Smooth muscle cell (in vitro differentiated cells): Measurements from ENCODE around the gene SDF2. TPM values are rescaled to one million over a fixed set of nuclear protein-coding genes. Genes with fewer than 3 reads are reported as not detected.

Experiments used
- DNase-seq: peaks from one replicate; lab custom pipeline; 2025; ENCODE audit not compliant: unreplicated experiment; lab: John Stamatoyannopoulos, UW
- H2AFZ ChIP-seq: fragments of 200-600 bp; sonication (generic); 2 replicates; pipeline ENCODE4 v1.6.0; 2016; ENCODE audit warnings: antibody characterized with exemption, low read depth, mild to moderate bottlenecking
- H3F3A ChIP-seq: fragments of 200-600 bp; sonication (generic); 2 replicates; pipeline ENCODE4 v1.6.0; 2017; ENCODE audit warnings: antibody characterized with exemption, low read depth
- H3K27ac ChIP-seq: fragments of 200-600 bp; sonication (generic); 2 replicates; pipeline ENCODE4 v1.5.1; 2016; ENCODE audit warnings: low read depth, mild to moderate bottlenecking
- H3K27me3 ChIP-seq: fragments of 200-600 bp; sonication (generic); 2 replicates; pipeline ENCODE4 v1.6.1; 2016; ENCODE audit warnings: low read depth, mild to moderate bottlenecking
- H3K36me3 ChIP-seq: fragments of 200-600 bp; sonication (generic); 2 replicates; pipeline ENCODE4 v1.5.1; 2016; ENCODE audit warnings: low read depth
- H3K4me1 ChIP-seq: fragments of 200-600 bp; sonication (generic); 2 replicates; pipeline ENCODE4 v1.5.1; 2016; ENCODE audit warnings: low read depth
- H3K4me2 ChIP-seq: fragments of 200-600 bp; sonication (generic); 2 replicates; pipeline ENCODE4 v1.6.0; 2016; ENCODE audit warnings: mild to moderate bottlenecking
- H3K4me3 ChIP-seq: fragments of 200-600 bp; sonication (generic); 2 replicates; pipeline ENCODE4 v1.5.1; 2016; ENCODE audit warnings: mild to moderate bottlenecking
- H3K79me2 ChIP-seq: fragments of 200-600 bp; sonication (generic); 2 replicates; pipeline ENCODE4 v1.6.0; 2016; ENCODE audit warnings: low read depth, mild to moderate bottlenecking
- H3K9ac ChIP-seq: fragments of 200-600 bp; sonication (generic); 2 replicates; pipeline ENCODE4 v1.6.0; 2016; ENCODE audit warnings: low read depth
- H3K9me3 ChIP-seq: fragments of 200-600 bp; sonication (generic); replicated peaks from 2 replicates; pipeline ENCODE4 v1.5.1; 2016; ENCODE audit warnings: low read depth
- H4K20me1 ChIP-seq: fragments of 200-600 bp; sonication (generic); 2 replicates; pipeline ENCODE4 v1.6.0; 2016; ENCODE audit warnings: low read depth
- CTCF ChIP-seq: fragments of 200-600 bp; sonication (generic); IDR thresholded peaks from 2 replicates; pipeline ENCODE4 v1.5.1; 2017; ENCODE audit warnings: borderline replicate concordance, mild to moderate bottlenecking, antibody characterized with exemption; ENCODE audit not compliant: insufficient read depth, poor library complexity, severe bottlenecking
- WGBS: methylation state at CpG from one replicate; pipeline ENCODE4 v1.1.7; 2016; ENCODE audit warnings: low lambda C conversion rate; 5-methylcytosine and 5-hydroxymethylcytosine counted together
- polyA plus RNA-seq: library from polyadenylated mRNA; unstranded; fragments of >200 nt; fragmentation: Nextera tagmentation; extraction: Ambion mirVana; gene quantifications from 2 replicates; pipeline ENCODE4 v1.2.1, GENCODE V29; 2016
- total RNA-seq: library from RNA; depleted of rRNA; stranded (reverse); fragments of >200 nt; gene quantifications from 2 replicates; pipeline ENCODE4 v1.2.3, GENCODE V29; 2014

Gene SDF2
- total and polyA plus RNA-seq, 2 experiments from 2014 or later = 88.6 to 96.5 TPM

GRCh38 chr17:28706471-28707338 lies 45.0 kb upstream of the SDF2 start:
- Histone ChIP-seq H3K4me2 (no peak overlapping the region), H3K4me3 (no peak overlapping the region), H2AFZ (no peak overlapping the region), H3K4me1 (peaks cover 12% of the 10 kb centered on the region), H3K27ac (no peak overlapping the region), H3K9me3 (no peaks in the 10 kb centered on the region), H3F3A (peaks cover 3% of the 10 kb centered on the region), H3K27me3 (no peaks in the 10 kb centered on the region), H4K20me1 (no peaks in the 10 kb centered on the region), H3K79me2 (no peaks in the 10 kb centered on the region), H3K36me3 (no peaks in the 10 kb centered on the region), H3K9ac (no peak overlapping the region)
- no peak for TF ChIP-seq CTCF
- 79% methylated on average over 6 of the region's 7 CpGs for WGBS
- DNase-seq = no peak

GRCh38 chr17:28705728-28706334 lies 44.1 kb upstream of the SDF2 start:
- Histone ChIP-seq H3K4me3 (no peak overlapping the region), H2AFZ (no peak overlapping the region), H3K4me1 (peaks cover 12% of the 10 kb centered on the region), H3F3A (no peaks in the 10 kb centered on the region), H4K20me1 (no peaks in the 10 kb centered on the region), H3K79me2 (no peaks in the 10 kb centered on the region), H3K27ac (no peak overlapping the region), H3K27me3 (no peaks in the 10 kb centered on the region), H3K9ac (no peak overlapping the region), H3K4me2 (no peak overlapping the region), H3K36me3 (no peaks in the 10 kb centered on the region), H3K9me3 (no peaks in the 10 kb centered on the region)
- no peak for DNase-seq
- no peak for TF ChIP-seq CTCF
- 86% methylated on average over 10 of the region's 10 CpGs for WGBS

GRCh38 chr17:28705074-28705659 lies 43.5 kb upstream of the SDF2 start:
- no peaks in the 10 kb centered on the region for H3K36me3 ChIP-seq
- H3K4me3 ChIP-seq = no peak overlapping the region
- no peak for DNase-seq
- peaks cover 12% of the 10 kb centered on the region for H3K4me1 ChIP-seq
- H3K9me3 ChIP-seq = no peaks in the 10 kb centered on the region
- no peak overlapping the region for H3K9ac ChIP-seq
- no peaks in the 10 kb centered on the region for H3F3A ChIP-seq
- no peaks in the 10 kb centered on the region for H4K20me1 ChIP-seq
- H3K79me2 ChIP-seq = no peaks in the 10 kb centered on the region
- no peaks in the 10 kb centered on the region for H3K27me3 ChIP-seq
- H3K4me2 ChIP-seq = no peak overlapping the region
- H2AFZ ChIP-seq = no peak overlapping the region
- H3K27ac ChIP-seq = no peak overlapping the region
- no peak for TF ChIP-seq CTCF
- WGBS = 95% methylated on average over 4 of the region's 5 CpGs
